ENCODE data around the gene DEPP1. TPM values are rescaled to one million over a fixed set of nuclear protein-coding genes. Genes with fewer than 3 reads are reported as not detected.

Gene DEPP1, protein sequence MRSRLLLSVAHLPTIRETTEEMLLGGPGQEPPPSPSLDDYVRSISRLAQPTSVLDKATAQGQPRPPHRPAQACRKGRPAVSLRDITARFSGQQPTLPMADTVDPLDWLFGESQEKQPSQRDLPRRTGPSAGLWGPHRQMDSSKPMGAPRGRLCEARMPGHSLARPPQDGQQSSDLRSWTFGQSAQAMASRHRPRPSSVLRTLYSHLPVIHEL
- 237 and 266 TPM in 2 replicates for total RNA-seq

GRCh38 chr10:44978570-44979280 lies at the start of gene DEPP1:
TSS of gene DEPP1 (minus strand) at chr10:44978809. CDS start at chr10:44978030, 779 bp downstream.

DNA sequence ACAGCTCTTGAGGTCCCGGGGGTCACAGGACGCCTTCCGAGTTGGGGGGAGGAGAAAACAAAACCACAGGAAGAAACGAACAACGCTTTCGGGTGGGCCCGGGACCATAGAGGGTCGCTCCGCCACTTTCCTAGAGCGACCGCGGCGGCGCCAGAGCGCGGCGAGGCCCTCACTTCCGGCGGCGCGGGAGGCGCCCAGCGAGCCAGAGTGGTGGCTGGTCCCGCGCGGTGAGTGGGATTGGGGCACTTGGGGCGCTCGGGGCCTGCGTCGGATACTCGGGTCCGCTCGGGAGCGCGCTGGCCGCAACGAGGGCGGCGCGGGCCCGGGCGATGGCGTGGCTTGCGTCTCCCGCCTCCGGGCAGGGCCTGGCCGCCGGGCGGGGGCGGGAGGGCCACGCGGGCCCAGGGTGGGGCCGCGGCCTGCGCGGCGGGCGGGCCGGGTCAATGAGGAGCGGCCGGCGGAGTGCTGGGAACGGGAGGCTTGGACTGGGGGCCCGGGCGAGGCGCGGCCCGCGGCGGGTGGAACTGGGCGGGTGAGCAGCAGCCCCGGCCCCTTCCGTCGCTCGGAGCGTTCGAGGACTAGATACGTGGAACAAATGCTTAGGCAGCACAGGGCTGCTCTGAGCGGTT lies 22.3 kb upstream of the DEPP1 start, which contains the start of gene ZNF22:
Gene ZNF22 (plus strand): TSS at position 172 of the 629 bp plus-strand sequence. CDS start 2,446 bp downstream, outside the sequence.

DNA sequence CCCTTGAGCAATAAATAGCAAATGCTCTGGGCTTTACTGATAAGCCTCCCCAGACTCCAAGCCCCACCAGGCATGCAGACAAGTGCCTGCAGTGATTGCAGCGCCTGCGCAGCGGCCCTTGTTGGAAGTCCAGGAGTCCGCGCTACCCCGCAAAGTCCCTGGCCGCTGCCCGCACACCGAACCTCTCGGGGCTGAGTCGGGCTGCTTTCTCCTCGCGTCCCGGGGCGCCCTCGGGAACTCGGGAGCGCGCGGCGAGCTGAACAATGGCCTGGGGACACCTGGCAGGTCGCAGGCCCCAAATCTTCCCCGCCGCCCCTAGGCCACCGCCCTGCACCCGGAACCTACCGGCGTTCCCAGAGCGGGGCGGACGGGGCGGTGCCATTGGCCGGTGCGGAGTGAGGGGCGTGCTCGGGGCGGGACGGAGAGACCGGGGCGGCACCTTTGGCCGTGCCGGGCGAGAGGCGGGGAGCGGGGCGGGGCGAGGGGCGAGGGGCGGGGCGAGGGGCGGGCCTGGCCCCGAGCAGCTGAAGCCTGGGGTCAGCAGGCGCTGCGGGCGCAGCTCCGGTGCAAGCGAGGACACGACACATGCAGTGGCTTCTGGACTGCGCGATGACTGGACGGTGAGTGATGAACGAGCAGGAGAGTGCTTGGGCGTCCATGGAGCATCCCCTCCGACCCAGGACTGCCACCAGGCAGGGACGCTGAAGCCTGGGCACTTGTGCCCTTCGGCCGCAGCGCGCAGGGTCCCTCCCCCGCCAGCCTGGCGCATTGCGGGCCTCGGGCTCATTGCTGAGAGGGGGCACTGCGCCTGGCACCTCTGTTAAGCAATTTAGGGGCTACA lies 19.1 kb downstream of the DEPP1 start, which contains the start of gene RASSF4:
Gene RASSF4 (plus strand): TSS at position 556 of the 841 bp plus-strand sequence. CDS start 10,401 bp downstream, outside the sequence.

Other genes with a start within 250 kb of the DEPP1 start
- gene TMEM72, start 67.5 kb downstream of the DEPP1 start, total RNA-seq: not detected in 2 replicates
- 4.6 and 14.3 TPM in 2 replicates for gene RASSF4, start 19.0 kb downstream of the DEPP1 start, total RNA-seq
- gene ZNF22, start 22.1 kb upstream of the DEPP1 start, total RNA-seq: 36.1 and 38.2 TPM in 2 replicates